K562 (cell line): ENCODE data around the gene OCA2. TPM values are rescaled to one million over a fixed set of nuclear protein-coding genes. Genes with fewer than 3 reads are reported as not detected.

Source experiments
- CSDE1 ChIP-seq, 2 experiments: fragments of 450-650 bp; IDR thresholded peaks; 2 replicates each; pipeline ENCODE4 v1.6.1; 2016; ENCODE audit warnings: mild to moderate bottlenecking in 1 of 2
- EHMT2 ChIP-seq: fragments of 450-650 bp; IDR thresholded peaks from 2 replicates; pipeline ENCODE4 v1.6.1; 2018; ENCODE audit warnings: antibody characterized with exemption
- ELF2 ChIP-seq: fragments of 250-450 bp; sonication (Bioruptor Pico); IDR thresholded peaks from 2 replicates; pipeline ENCODE4 v1.5.0; 2021; ENCODE audit warnings: mild to moderate bottlenecking
- ETS2 ChIP-seq: IDR thresholded peaks from 2 replicates; pipeline ENCODE4 v1.6.1; 2016; ENCODE audit warnings: borderline replicate concordance, missing genetic modification characterization, mild to moderate bottlenecking, moderate library complexity, missing compliant biosample characterization; ENCODE audit not compliant: poor library complexity, severe bottlenecking
- LARP7 ChIP-seq: fragments of 450-650 bp; IDR thresholded peaks from 2 replicates; pipeline ENCODE4 v1.6.1; 2016
- NCOA4 ChIP-seq: fragments of 450-650 bp; IDR thresholded peaks from 2 replicates; pipeline ENCODE4 v1.6.1; 2018; ENCODE audit warnings: mild to moderate bottlenecking; ENCODE audit not compliant: partially characterized antibody
- PPARD ChIP-seq: fragments of 250-450 bp; sonication (Bioruptor Pico); IDR thresholded peaks from 2 replicates; pipeline ENCODE4 v1.8.0; 2022; ENCODE audit warnings: inconsistent platforms, mild to moderate bottlenecking, moderate library complexity
- RBM15 ChIP-seq: fragments of 200-400 bp; formaldehyde crosslinking; IDR thresholded peaks from 2 replicates; pipeline ENCODE4 v1.6.1; 2018; ENCODE audit warnings: mild to moderate bottlenecking, low read length, moderate library complexity; ENCODE audit not compliant: insufficient read depth
- RNF2 ChIP-seq: sonication (generic); IDR thresholded peaks from 2 replicates; pipeline ENCODE4 v1.6.1; 2016
- STAG1 ChIP-seq: sonication (generic); formaldehyde crosslinking; IDR thresholded peaks from 2 replicates; pipeline ENCODE4 v1.5.0; 2020; ENCODE audit warnings: missing genetic modification reagents, borderline replicate concordance
- ZNF3 ChIP-seq: fragments of 250-450 bp; sonication (Bioruptor Pico); IDR thresholded peaks from 2 replicates; pipeline ENCODE4 v1.5.0; 2021; ENCODE audit warnings: mild to moderate bottlenecking, moderate library complexity
- ZNF354B ChIP-seq: fragments of 250-450 bp; sonication (Bioruptor Pico); IDR thresholded peaks from 2 replicates; pipeline ENCODE4 v1.4.0; 2020
- ZNF79 ChIP-seq: fragments of 250-450 bp; sonication (Bioruptor Pico); IDR thresholded peaks from 2 replicates; pipeline ENCODE4 v1.4.0; 2020; ENCODE audit warnings: low read depth, mild to moderate bottlenecking, moderate library complexity
- polyA plus RNA-seq, 8 experiments: library from polyadenylated mRNA; depleted of rRNA in 4 of 8; stranded (reverse) in 5 of 8; unstranded in 3 of 8; fragments of >200 nt; fragmentation: Nextera tagmentation in 2 of 8; fragmentation: Illumina TruSeq in 1 of 8; extraction: Ambion mirVana in 2 of 8; extraction: Trizol in 1 of 8; gene quantifications; 2 replicates each; pipeline versions ENCODE4 v1.2.1 to v1.2.3, GENCODE V29; 2011 to 2014; ENCODE audit warnings: inconsistent platforms in 1 of 8, missing spikeins in 1 of 8
- total RNA-seq, 7 experiments: library from RNA; depleted of rRNA in 6 of 7; stranded (reverse); fragments of >200 nt in 6 of 7; fragmentation: Illumina TruSeq in 2 of 7; extraction: Trizol in 2 of 7; gene quantifications; 2 replicates each; pipeline versions ENCODE4 v1.2.1 to v1.2.3, GENCODE V29; 2011 to 2021; ENCODE audit warnings: low replicate concordance in 1 of 7
- TF ChIP-seq, protein P1 (sequence below): fragments of 450-650 bp; IDR thresholded peaks from 2 replicates; pipeline ENCODE4 v1.6.1; 2018; ENCODE audit warnings: mild to moderate bottlenecking, low read depth; ENCODE audit not compliant: partially characterized antibody
- TF ChIP-seq, protein P2 (sequence below), 2 experiments: fragments of 450-650 bp in 1 of 2; sonication (generic) in 1 of 2; formaldehyde crosslinking in 1 of 2; IDR thresholded peaks; 2 replicates each; pipeline versions ENCODE4 v1.7.1 to v1.9.0; 2016 to 2022; ENCODE audit warnings: inconsistent platforms in 1 of 2, mild to moderate bottlenecking in 1 of 2, missing genetic modification reagents in 1 of 2
- TF ChIP-seq, protein P3 (sequence below), 2 experiments: fragments of 450-650 bp in 1 of 2; sonication (generic) in 1 of 2; formaldehyde crosslinking; conservative IDR thresholded peaks; 2 replicates each; pipeline versions ENCODE4 v1.4.0 to v1.8.1; 2020 to 2022; ENCODE audit warnings: mild to moderate bottlenecking in 1 of 2, missing genetic modification reagents in 1 of 2

The OCA2 gene
- total and polyA plus RNA-seq, 9 of the 15 experiments (the other 6 are each of a cell fraction or from before 2014, with no cell fraction given) = 0.07 to 0.59 (median 0.17) TPM; not detected in 1

DNA sequence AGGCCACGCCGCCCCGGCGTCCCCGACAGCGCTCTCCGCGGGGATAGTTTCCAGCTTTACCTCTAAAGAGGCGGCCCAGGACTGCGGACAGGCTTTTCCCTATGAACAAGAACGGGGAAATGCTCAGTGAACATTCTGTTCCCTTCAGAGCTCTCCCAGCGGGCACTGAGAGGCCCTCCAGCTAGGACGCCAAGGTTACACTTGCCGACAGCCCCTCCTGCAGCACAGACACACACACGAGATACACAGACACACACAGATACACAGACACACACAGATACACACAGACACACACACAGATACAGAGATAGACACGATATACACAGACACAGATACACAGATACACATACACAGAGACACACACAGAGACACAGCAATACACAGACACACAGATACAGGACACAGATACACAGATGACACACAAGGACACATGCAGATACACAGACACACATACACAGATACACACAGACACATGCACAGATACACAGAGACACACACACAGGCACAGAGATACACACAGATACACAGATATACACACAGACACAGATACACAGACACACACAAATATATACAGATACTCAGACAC, 533 bp upstream of the OCA2 start (continued):
- TF ChIP-seq NCOA4 (no peak), PPARD (CRISPR knock-in tag) (no peak), ZNF79 (CRISPR knock-in tag) (no peak), RBM15 (no peak), STAG1 (CRISPR knock-in tag) (no peak), ELF2 (CRISPR knock-in tag) (no peak), EHMT2 (0 out of 2 replicates have a peak, but pooled peaks have one; percentile 26), LARP7 (0 out of 2 replicates have a peak, but pooled peaks have one; percentile 54), ZNF3 (no peak), RNF2 (no peak), CSDE1 (IDR thresholded peaks at IDR 0.05) (0 out of 4 replicates have a peak, but pooled peaks of 1 of the 2 experiments have one; percentile 65), ETS2 (tag) (no peak), ZNF354B (CRISPR knock-in tag) (no peak)
- TF ChIP-seq, protein P1, sequence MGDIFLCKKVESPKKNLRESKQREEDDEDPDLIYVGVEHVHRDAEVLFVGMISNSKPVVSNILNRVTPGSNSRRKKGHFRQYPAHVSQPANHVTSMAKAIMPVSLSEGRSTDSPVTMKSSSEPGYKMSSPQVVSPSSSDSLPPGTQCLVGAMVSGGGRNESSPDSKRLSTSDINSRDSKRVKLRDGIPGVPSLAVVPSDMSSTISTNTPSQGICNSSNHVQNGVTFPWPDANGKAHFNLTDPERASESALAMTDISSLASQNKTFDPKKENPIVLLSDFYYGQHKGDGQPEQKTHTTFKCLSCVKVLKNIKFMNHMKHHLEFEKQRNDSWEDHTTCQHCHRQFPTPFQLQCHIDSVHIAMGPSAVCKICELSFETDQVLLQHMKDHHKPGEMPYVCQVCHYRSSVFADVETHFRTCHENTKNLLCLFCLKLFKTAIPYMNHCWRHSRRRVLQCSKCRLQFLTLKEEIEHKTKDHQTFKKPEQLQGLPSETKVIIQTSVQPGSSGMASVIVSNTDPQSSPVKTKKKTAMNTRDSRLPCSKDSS = no peak
- TF ChIP-seq, protein P2, sequence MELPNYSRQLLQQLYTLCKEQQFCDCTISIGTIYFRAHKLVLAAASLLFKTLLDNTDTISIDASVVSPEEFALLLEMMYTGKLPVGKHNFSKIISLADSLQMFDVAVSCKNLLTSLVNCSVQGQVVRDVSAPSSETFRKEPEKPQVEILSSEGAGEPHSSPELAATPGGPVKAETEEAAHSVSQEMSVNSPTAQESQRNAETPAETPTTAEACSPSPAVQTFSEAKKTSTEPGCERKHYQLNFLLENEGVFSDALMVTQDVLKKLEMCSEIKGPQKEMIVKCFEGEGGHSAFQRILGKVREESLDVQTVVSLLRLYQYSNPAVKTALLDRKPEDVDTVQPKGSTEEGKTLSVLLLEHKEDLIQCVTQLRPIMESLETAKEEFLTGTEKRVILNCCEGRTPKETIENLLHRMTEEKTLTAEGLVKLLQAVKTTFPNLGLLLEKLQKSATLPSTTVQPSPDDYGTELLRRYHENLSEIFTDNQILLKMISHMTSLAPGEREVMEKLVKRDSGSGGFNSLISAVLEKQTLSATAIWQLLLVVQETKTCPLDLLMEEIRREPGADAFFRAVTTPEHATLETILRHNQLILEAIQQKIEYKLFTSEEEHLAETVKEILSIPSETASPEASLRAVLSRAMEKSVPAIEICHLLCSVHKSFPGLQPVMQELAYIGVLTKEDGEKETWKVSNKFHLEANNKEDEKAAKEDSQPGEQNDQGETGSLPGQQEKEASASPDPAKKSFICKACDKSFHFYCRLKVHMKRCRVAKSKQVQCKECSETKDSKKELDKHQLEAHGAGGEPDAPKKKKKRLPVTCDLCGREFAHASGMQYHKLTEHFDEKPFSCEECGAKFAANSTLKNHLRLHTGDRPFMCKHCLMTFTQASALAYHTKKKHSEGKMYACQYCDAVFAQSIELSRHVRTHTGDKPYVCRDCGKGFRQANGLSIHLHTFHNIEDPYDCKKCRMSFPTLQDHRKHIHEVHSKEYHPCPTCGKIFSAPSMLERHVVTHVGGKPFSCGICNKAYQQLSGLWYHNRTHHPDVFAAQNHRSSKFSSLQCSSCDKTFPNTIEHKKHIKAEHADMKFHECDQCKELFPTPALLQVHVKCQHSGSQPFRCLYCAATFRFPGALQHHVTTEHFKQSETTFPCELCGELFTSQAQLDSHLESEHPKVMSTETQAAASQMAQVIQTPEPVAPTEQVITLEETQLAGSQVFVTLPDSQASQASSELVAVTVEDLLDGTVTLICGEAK (IDR thresholded peaks at IDR 0.05) = 0 out of 2 replicates have a peak, but pooled peaks have one; percentile 43
- TF ChIP-seq, protein P2 (CRISPR knock-in tag; IDR thresholded peaks at IDR 0.05) = no peak
- TF ChIP-seq, protein P3, sequence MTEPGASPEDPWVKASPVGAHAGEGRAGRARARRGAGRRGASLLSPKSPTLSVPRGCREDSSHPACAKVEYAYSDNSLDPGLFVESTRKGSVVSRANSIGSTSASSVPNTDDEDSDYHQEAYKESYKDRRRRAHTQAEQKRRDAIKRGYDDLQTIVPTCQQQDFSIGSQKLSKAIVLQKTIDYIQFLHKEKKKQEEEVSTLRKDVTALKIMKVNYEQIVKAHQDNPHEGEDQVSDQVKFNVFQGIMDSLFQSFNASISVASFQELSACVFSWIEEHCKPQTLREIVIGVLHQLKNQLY (CRISPR knock-in tag; conservative IDR thresholded peaks at IDR 0.05) = no peak
